GM19193 (cell line): Measurements from ENCODE around the gene ZNF710.

Experiments
- POLR2A ChIP-seq: IDR thresholded peaks from 4 replicates; pipeline ENCODE4 v1.6.1; 2011; ENCODE audit not compliant: insufficient read depth, insufficient read length; ENCODE audit errors: extremely low read depth

Gene ZNF710

GRCh38 chr15:90037961-90038631 is 37.0 kb downstream of the ZNF710 start:
- TF ChIP-seq POLR2A: no peak

- no peak for TF ChIP-seq POLR2A
Measured at GRCh38 chr15:90038632-90039095, 37.5 kb downstream of the ZNF710 start.

GRCh38 chr15:90039996-90040395 is 38.9 kb downstream of the ZNF710 start:
- TF ChIP-seq POLR2A: no peak

- no peak for TF ChIP-seq POLR2A
Measured at GRCh38 chr15:90040618-90041017, 39.5 kb downstream of the ZNF710 start.

- no peak for TF ChIP-seq POLR2A
Measured at GRCh38 chr15:90042356-90042755, 41.2 kb downstream of the ZNF710 start.

GRCh38 chr15:90042766-90043529 is 41.8 kb downstream of the ZNF710 start:
- no peak for TF ChIP-seq POLR2A

GRCh38 chr15:90043530-90044010 is 42.4 kb downstream of the ZNF710 start:
- TF ChIP-seq POLR2A: no peak

- no peak for TF ChIP-seq POLR2A
Measured at GRCh38 chr15:90044191-90044590, 43.1 kb downstream of the ZNF710 start.

- TF ChIP-seq POLR2A: no peak
Measured at GRCh38 chr15:90044916-90045371, 43.8 kb downstream of the ZNF710 start.

- no peak for TF ChIP-seq POLR2A
Measured at GRCh38 chr15:90046289-90046688, 45.2 kb downstream of the ZNF710 start.

GRCh38 chr15:90046911-90047392 is 45.8 kb downstream of the ZNF710 start:
- no peak for TF ChIP-seq POLR2A

GRCh38 chr15:90047956-90048575 is 46.9 kb downstream of the ZNF710 start:
- no peak for TF ChIP-seq POLR2A

GRCh38 chr15:90049030-90049429 is 47.9 kb downstream of the ZNF710 start:
- no peak for TF ChIP-seq POLR2A

GRCh38 chr15:90049666-90050604 is 48.8 kb downstream of the ZNF710 start:
- TF ChIP-seq POLR2A: no peak
